HG02938 (cell line): ENCODE results near the gene FOXJ2.
A peak's percentile ranks its signal among the peaks of the same experiment; 100 is the strongest.
"Not testable (repeated sequence)": the region's sequence is repeated elsewhere in the genome, so short reads cannot be mapped to it uniquely, and the experiment has no call there.

Experiments
- ATAC-seq: cut with Tn5 transposase; IDR thresholded peaks from one replicate; pipeline ENCODE4 v1.9.1; 2021; ENCODE audit warnings: mild to moderate bottlenecking, moderate library complexity; ENCODE audit not compliant: unreplicated experiment

Gene FOXJ2

GRCh38 chr12:8058506-8058905, 26.0 kb downstream of the FOXJ2 start:
- no peak for ATAC-seq

GRCh38 chr12:8064131-8064530, 31.6 kb downstream of the FOXJ2 start:
- ATAC-seq, result no peak

- no peak for ATAC-seq
Observed at GRCh38 chr12:8065991-8066594, 33.6 kb downstream of the FOXJ2 start, which contains the start of gene C3AR1. C3AR1 (minus strand) TSS chr12:8066359; CDS start chr12:8060185, 6,174 bp downstream.

DNA sequence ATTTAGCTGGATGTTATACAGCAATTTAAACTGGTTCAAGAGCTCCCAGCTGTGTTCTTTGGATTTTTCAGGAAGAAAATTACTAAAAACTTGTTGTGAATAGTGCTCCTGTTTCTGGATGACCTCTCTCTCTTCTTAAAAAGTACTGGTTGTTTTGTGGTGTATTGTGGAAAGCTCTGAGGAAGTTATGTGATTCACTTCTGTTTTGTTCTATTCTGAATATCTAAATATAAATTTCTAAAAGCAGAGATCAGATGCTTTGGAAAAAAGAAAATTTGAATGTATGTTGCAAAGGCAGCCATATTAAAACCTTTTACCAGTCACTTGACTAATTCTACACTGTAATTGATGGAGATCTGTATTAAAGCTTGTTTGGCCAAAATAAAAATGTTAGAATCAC, 37.1 kb downstream of the FOXJ2 start:
- ATAC-seq, result no peak

- ATAC-seq, result not testable (repeated sequence)
Observed at GRCh38 chr12:8071820-8072219, 39.3 kb downstream of the FOXJ2 start.

DNA sequence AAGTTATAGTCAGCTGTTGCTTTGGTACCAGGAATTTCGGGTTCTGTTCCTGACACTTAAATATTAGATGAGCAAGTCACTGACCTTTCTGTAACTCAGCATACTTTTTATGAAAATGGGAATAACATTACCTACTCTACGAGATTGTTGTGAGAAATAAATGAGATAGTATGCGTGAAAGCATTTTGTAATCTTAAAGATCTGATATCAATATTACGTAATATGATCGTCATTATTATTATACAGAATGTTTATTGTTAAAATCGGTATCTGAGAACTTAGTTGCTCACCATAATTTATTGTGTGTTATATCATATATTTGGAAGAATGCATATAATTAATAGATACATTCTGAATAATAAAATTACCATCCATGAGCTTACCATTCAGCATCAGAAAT, 43.4 kb downstream of the FOXJ2 start:
- ATAC-seq, result no peak

GRCh38 chr12:8076366-8076765, 43.9 kb downstream of the FOXJ2 start:
- ATAC-seq, result no peak

- no peak for ATAC-seq
Observed at GRCh38 chr12:8077207-8077606, 44.7 kb downstream of the FOXJ2 start.

- ATAC-seq, result no peak
Observed at GRCh38 chr12:8078398-8078797, 45.9 kb downstream of the FOXJ2 start.

GRCh38 chr12:8078916-8079315, 46.4 kb downstream of the FOXJ2 start:
- no peak for ATAC-seq

GRCh38 chr12:8080120-8080519, 47.6 kb downstream of the FOXJ2 start:
- ATAC-seq, result no peak

DNA sequence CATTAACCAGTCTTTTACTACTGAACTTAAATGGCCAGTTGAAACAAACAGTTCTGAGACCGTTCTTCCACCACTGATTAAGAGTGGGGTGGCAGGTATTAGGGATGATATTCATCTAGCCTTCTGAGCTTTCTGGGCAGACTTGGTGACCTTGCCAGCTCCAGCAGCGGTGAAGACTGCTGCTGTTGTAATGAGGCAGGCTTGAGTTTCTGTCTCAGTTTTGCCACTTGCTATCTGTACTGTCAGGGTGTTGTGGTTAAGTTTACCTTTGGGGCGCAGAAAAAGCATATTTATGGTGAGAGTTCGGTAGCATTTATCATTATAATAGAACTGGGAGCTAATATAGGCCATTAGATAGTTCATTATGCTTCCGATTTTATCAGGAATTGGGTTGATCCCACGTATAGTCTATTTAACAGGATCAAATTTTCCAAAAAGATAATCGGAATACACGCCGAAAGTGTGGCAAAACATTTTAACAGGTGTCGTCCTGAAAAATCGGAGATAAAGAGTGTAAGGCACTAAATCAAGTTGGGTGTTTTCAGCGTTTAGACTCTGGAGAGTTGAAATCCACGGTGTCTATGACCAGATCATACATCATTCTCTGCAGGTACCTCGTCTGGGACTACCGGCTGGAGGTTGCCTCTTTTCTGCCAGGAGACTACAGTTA, 48.9 kb downstream of the FOXJ2 start:
- no peak for ATAC-seq

GRCh38 chr12:8082808-8083100, 50.2 kb downstream of the FOXJ2 start:
- ATAC-seq, result no peak

- ATAC-seq, result not testable (repeated sequence)
Observed at GRCh38 chr12:8084351-8084750, 51.8 kb downstream of the FOXJ2 start.

GRCh38 chr12:8087666-8088065, 55.1 kb downstream of the FOXJ2 start:
- no peak for ATAC-seq

- ATAC-seq, result peak; percentile 58
Observed at GRCh38 chr12:8088574-8088973, 56.1 kb downstream of the FOXJ2 start.

GRCh38 chr12:8089277-8089676, 56.8 kb downstream of the FOXJ2 start:
- ATAC-seq, result not testable (repeated sequence)

DNA sequence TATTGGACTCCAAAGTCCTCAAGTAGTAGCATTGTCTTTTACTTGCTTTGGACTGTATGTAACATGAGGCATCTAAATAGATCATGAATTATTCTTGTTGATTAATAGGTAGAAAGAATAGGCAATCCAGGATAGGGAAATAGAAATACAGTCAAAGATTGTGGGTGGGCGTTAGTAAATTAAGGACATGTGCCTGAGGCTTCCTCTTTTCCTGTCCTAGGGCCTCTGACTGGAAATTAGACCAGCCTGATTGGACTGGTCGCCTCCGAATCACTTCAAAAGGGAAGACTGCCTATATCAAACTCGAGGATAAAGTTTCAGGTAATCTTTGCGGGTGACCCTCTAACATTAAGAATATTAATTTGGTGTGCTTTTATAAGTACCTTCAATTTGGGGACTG, 57.2 kb downstream of the FOXJ2 start:
- ATAC-seq, result no peak

- no peak for ATAC-seq
Observed at GRCh38 chr12:8093291-8093690, 60.8 kb downstream of the FOXJ2 start.

- no peak for ATAC-seq
Observed at GRCh38 chr12:8096281-8096915, 63.9 kb downstream of the FOXJ2 start.

GRCh38 chr12:8099235-8099634, 66.7 kb downstream of the FOXJ2 start:
- ATAC-seq, result no peak
